ENCODE results near the gene INS.

GRCh38 chr11:2160736-2161259, at the start of gene INS:
- TF ChIP-seq CTCF (IDR thresholded peaks at IDR 0.05) (no peak), POLR2A (IDR thresholded peaks at IDR 0.05) (no peak), EP300 (IDR thresholded peaks at IDR 0.05) (no peak), POLR2AphosphoS5 (IDR thresholded peaks at IDR 0.05) (no peak)
